HG02610 (cell line): ENCODE data around the gene CTNNA3.

Experiments
- ATAC-seq: cut with Tn5 transposase; IDR thresholded peaks from one replicate; pipeline ENCODE4 v1.9.1; 2021; ENCODE audit warnings: mild to moderate bottlenecking, moderate library complexity; ENCODE audit not compliant: unreplicated experiment

Gene CTNNA3

GRCh38 chr10:67151471-67151870 is 544.5 kb downstream of the CTNNA3 start:
- no peak for ATAC-seq

- no peak for ATAC-seq
These were observed 551.5 kb downstream of the CTNNA3 start for GRCh38 chr10:67144530-67144929.

DNA sequence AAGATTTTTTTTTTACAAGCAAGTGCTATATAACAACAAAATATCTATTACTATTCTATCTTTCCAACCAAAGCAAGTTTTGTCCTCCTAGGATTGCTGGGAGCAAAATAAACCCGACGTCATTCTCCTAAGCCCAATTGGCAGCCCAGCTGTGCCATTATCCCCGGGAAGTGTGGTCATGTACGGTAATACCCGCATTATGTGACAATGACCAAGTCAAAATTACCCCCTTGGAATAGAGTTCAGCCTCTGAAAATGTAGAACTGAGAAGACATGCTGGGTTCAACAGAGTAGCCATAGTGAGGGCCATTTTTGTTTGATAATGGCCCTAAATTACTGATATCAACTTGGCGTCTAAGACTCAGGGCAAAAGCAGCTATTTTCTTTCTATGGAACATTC is 554.7 kb downstream of the CTNNA3 start:
- no peak for ATAC-seq

DNA sequence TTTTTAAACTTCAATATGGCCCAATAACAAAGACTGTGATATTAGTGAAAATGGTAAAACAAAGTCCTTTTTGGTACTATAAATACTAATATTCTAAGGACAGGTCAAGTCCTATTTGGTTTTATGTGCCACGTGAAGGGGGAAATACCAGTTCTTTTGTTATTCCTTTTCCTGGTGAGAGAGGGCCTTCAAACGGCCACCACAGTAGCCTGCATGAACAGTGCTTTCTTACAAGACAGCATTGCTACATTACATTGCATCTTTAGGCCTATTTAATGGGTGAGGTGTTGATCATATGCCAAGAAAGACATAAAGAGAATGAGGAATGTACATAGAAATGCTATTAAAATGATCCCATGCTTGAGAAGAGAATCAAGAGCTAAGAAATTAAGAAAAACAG is 555.4 kb downstream of the CTNNA3 start:
- no peak for ATAC-seq

DNA sequence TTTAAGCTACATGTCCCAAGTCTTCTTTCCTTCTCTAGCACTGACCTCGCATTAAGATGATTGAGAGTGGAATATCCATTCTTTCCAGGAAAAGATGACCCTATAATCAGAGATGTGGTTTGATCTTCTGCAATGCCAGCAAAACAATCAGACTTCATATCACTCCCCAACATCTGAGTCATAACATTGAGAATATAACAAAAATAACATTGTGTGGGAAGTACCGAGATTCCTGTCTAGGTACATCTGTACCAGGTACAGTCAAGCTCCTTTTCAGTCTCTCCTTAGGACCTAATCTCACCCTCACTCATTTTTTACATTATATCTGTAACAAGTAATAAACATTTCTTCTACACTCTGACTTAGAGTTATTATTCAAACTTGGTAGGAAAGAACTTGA is 568.6 kb downstream of the CTNNA3 start:
- ATAC-seq = no peak

DNA sequence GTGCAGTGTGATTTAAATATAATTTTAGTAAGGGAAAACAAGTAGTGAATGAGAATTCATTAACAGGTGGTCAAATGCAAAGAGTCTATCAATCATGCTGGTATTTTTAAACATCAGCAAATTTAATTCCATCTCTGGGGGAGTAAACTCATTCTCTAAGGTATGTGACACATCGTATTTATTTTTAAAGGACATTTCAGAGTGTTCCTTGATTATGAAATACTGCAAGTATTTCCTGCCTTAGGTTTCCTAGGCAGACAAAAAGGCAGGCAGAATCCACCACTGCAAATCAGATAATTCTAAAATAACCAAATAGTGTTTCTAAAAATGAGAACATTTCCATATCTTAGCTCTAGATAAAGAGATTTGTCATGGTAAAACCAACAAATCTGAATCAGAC is 576.3 kb downstream of the CTNNA3 start:
- ATAC-seq = no peak

DNA sequence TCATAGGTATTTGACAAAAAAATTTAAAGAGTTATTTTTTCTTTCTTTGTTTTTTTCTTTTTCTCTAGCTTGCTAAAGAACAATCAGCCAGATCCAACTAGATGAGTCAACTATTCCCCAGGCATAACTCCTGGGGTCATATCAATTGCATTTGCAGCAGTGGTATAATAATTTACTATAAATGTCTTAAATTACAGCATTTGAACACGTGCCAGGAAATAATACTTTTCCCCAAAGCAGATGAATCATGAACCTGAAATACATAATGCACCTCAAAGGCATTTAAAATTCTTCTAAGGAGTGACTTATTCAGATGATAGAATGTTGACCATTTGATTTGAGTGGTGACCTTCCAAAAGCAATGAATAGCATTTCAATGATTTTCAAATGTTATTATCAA is 580.0 kb downstream of the CTNNA3 start:
- ATAC-seq = no peak

GRCh38 chr10:67114945-67115344 is 581.0 kb downstream of the CTNNA3 start:
- ATAC-seq = no peak

DNA sequence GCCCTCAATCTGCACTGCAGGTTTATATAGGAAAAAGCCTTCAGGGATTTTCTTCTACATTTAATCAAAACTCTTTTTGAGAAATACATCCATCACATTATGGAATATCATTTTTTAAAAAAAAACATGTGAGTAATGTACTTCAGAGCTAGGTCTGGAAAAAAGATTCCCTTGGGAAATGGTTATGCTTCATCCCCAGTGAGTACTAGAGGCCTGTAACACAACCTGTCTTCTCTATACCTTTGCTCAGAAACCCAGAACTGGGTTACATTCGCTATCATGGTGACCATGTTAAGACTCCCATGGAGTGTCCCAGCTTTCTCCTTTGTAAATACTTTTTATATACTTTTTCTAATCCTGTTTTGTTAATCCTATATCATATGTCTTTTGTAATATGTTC is 583.2 kb downstream of the CTNNA3 start:
- ATAC-seq = no peak

GRCh38 chr10:67110286-67110685 is 585.7 kb downstream of the CTNNA3 start:
- ATAC-seq = no peak

GRCh38 chr10:67107670-67108069 is 588.3 kb downstream of the CTNNA3 start:
- no peak for ATAC-seq

DNA sequence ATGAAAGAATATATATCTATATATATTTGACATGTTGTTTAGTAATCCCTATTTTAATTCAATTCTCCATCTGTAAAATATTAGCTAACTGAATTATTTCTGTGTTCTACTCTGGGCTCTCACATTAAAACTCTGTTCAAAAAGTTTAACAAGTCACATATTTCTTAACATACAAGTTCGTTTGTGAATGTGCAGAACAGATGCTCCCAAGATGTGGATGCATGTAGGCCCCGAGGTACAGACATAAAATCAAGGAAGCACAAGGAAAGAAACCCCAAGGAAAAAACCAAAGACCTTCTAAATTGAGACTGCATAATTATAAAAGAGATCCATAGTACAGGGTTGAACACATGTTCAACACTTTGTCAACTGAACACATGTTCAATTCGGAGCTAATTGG is 595.0 kb downstream of the CTNNA3 start:
- no peak for ATAC-seq

GRCh38 chr10:67098461-67098860 is 597.5 kb downstream of the CTNNA3 start:
- ATAC-seq = no peak

DNA sequence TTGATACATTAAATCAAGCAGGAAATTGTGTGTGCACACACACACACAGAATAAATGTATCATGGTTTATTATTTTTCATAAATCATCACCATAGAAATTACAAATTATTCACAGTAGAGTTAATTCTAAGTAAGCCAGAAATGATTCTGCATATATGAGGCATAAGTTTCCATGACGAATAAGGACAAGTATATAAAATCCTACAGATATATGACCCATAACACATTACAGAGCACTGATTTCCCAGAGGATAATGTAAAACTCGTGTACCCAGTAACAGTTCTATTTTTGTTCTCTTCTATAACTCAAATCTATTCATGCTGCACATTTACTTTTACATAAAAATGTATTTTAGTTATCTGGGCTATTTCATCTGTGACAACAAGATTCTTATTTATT is 600.5 kb downstream of the CTNNA3 start:
- ATAC-seq = no peak

- no peak for ATAC-seq
These were observed 608.0 kb downstream of the CTNNA3 start for GRCh38 chr10:67088036-67088435.

GRCh38 chr10:67087135-67087425 is 608.9 kb downstream of the CTNNA3 start:
- ATAC-seq = no peak

DNA sequence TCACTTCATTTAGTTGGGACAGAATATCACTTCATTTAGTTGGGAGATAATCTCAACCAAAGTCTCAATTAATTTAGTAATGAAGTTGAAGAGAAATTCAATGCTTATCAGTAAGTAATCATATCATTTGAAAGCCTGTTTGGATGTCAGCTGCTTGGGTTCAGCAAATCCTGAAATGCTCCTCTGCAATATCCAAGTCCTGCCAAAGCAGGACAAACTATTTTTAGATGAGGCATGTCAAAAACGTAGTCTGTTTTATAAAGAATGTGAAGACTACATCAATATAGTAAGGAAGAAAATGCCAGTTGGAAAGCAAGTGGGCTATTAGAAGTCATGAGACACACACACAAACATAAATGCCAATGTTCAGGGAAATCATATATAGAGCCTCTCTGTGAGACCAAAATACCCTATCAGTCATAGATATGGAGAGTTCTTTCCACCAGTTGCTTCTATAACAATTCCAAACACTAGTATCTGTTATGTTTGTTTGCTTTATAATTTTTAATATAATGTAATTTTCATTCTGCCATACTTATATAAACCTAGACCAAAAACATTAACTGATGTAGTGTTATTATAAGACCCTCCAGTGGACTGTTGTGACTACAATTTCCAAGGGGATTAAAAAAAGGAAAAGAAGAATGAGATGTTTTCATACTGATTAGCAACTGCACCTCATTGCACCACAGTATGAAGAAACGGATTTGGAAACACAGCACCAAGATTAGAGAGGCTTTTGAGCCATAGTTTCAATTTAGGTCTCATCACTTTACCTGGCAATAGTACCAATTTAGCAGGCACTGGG is 609.5 kb downstream of the CTNNA3 start:
- no peak for ATAC-seq

DNA sequence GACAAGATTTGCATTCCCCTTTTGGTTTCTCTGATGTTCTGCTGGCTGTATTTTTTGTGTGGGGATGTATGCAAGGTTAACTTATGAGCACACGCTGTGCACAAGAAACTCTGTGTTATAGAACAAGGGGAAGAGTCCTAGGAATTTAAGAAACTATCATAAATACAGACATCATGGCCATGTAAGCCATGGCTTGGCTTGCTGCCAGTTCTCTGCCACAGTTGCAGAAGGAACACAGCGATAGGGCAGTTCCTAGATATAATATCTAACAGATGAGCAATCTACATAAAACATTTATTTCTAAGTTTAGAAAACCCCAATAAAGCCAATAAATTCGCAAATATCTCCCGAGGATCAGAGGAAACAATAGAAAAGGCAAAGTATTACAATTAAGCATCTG is 616.9 kb downstream of the CTNNA3 start:
- no peak for ATAC-seq

- no peak for ATAC-seq
These were observed 618.6 kb downstream of the CTNNA3 start for GRCh38 chr10:67077376-67077775.

DNA sequence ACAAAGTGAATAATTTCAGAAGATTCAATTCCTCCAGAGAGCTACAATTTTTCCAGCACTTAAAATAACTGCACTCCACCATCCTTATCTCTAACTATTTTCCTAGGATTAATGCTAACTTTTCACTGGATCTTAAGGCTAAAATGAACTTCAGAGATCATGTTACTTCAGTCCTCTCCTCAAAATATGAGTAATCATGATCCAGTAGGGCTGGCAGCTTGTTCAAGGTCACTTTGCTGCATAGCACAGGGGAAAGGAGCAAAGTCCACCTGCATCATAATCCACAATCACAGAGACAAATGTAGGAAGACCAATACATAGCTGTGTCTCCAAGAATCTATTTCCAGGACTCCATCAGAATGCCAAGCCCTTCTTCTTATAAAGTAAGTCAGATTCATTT is 619.9 kb downstream of the CTNNA3 start:
- ATAC-seq = no peak

- no peak for ATAC-seq
These were observed 620.5 kb downstream of the CTNNA3 start for GRCh38 chr10:67075491-67075971.

- no peak for ATAC-seq
These were observed 623.3 kb downstream of the CTNNA3 start for GRCh38 chr10:67072654-67073053.

GRCh38 chr10:67050415-67050814 is 645.6 kb downstream of the CTNNA3 start:
- ATAC-seq = no peak
